BJ (cell line): ENCODE data around the gene MMP23B. TPM values are rescaled to one million over a fixed set of nuclear protein-coding genes. Genes with fewer than 3 reads are reported as not detected.

Experiments
- CTCF ChIA-PET: fragments of 350-600 bp; formaldehyde crosslinking; extraction: SDS; loops from one replicate; lab custom pipeline; 2021; ENCODE audit warnings: antibody characterized with exemption, inconsistent platforms; lab: Yijun Ruan, JAX
- POLR2A ChIA-PET: fragments of 300-600 bp; sonication (Branson Sonifier 250); formaldehyde crosslinking; extraction: SDS; loops from one replicate; lab custom pipeline; 2021; ENCODE audit warnings: antibody characterized with exemption; lab: Charles Lee
- DNase-seq: peaks from one replicate; pipeline ENCODE4 v3.0.0-alpha.2; 2011; ENCODE audit warnings: low read depth
- H3K27me3 ChIP-seq: 2 replicates; pipeline ENCODE4 v1.6.0; 2011; ENCODE audit warnings: low read length; ENCODE audit not compliant: control insufficient read depth, insufficient read depth
- H3K36me3 ChIP-seq: 2 replicates; pipeline ENCODE4 v1.5.1; 2011; ENCODE audit warnings: low read length; ENCODE audit not compliant: control insufficient read depth, insufficient read depth
- H3K4me3 ChIP-seq: 2 replicates; pipeline ENCODE4 v1.5.1; 2011; ENCODE audit warnings: low read depth, mild to moderate bottlenecking, control low read depth, low read length
- CTCF ChIP-seq: IDR thresholded peaks from 2 replicates; pipeline ENCODE4 v1.5.1; 2011; ENCODE audit warnings: low read depth, mild to moderate bottlenecking, control low read depth, inconsistent platforms, low read length, moderate library complexity; ENCODE audit not compliant: insufficient read depth
- polyA plus RNA-seq: library from polyadenylated mRNA; depleted of rRNA; stranded (reverse); fragments of >200 nt; gene quantifications from 2 replicates; pipeline ENCODE4 v1.2.3, GENCODE V29; 2011

Gene MMP23B
- polyA plus RNA-seq, 1 experiment: 5.7 TPM

GRCh38 chr1:1614954-1615255 is 17.1 kb upstream of the MMP23B start:
- Histone ChIP-seq H3K27me3 (no peaks in the 10 kb centered on the region), H3K36me3 (peaks cover 11% of the 10 kb centered on the region), H3K4me3 (peak overlapping the region; percentile 100)
- ChIA-PET CTCF (interaction anchor here (3.4 kb wide), 1 partner anchor 12 kb away, joined by 13 read pairs; no protein-coding TSS in a partner anchor), POLR2A (no interaction called here)
- no peak for DNase-seq
- TF ChIP-seq CTCF: no peak

- no peak for TF ChIP-seq CTCF
- POLR2A ChIA-PET: interaction anchor here (0.5 kb wide), 2 partner anchors 268 to 429 kb away, joined by 3 to 8 read pairs; no protein-coding TSS in a partner anchor
- H3K4me3 ChIP-seq: peak within 1 kb of the TSS; percentile 100
- no peaks in the 10 kb centered on the region for H3K27me3 ChIP-seq
- peaks cover 11% of the 10 kb centered on the region for H3K36me3 ChIP-seq
- peak; percentile 59 for DNase-seq
- CTCF ChIA-PET: interaction anchor here (3.4 kb wide), 1 partner anchor 12 kb away, joined by 13 read pairs; no protein-coding TSS in a partner anchor
Measured at GRCh38 chr1:1615256-1616044, 16.5 kb upstream of the MMP23B start, which contains the start of gene MIB2. Gene MIB2 (plus strand): TSS chr1:1615500. CDS start chr1:1623453, 7,953 bp downstream.

- CTCF ChIA-PET: interaction anchor here (3.4 kb wide), 1 partner anchor 13 kb away, joined by 13 read pairs; no protein-coding TSS in a partner anchor
- no peak for TF ChIP-seq CTCF
- POLR2A ChIA-PET: no interaction called here
Measured at GRCh38 chr1:1616045-1616790, 15.8 kb upstream of the MMP23B start.

GRCh38 chr1:1616838-1617237 is 15.1 kb upstream of the MMP23B start:
- Histone ChIP-seq H3K27me3 (no peaks in the 10 kb centered on the region), H3K36me3 (peaks cover 11% of the 10 kb centered on the region), H3K4me3 (peak overlapping the region; percentile 100)
- POLR2A ChIA-PET: no interaction called here
- CTCF ChIA-PET: no interaction called here
- no peak for DNase-seq
- no peak for TF ChIP-seq CTCF

More at GRCh38 chr1:1616045-1616790, 15.8 kb upstream of the MMP23B start:
- H3K27me3 ChIP-seq: no peaks in the 10 kb centered on the region
- H3K4me3 ChIP-seq: peak overlapping the region; percentile 100
- peaks cover 11% of the 10 kb centered on the region for H3K36me3 ChIP-seq
- no peak for DNase-seq

- TF ChIP-seq CTCF: no peak
- CTCF ChIA-PET: no interaction called here
- Histone ChIP-seq H3K4me3 (no peak overlapping the region), H3K27me3 (no peaks in the 10 kb centered on the region), H3K36me3 (peaks cover 11% of the 10 kb centered on the region)
- no peak for DNase-seq
- POLR2A ChIA-PET: no interaction called here
Measured at GRCh38 chr1:1617516-1617915, 14.5 kb upstream of the MMP23B start.
